NCI-H524 (cell line): ENCODE measurements around the gene CYBC1.
A peak's percentile ranks its signal among the peaks of the same experiment; 100 is the strongest.
"Not testable (repeated sequence)": the region's sequence is repeated elsewhere in the genome, so short reads cannot be mapped to it uniquely, and the experiment has no call there.

Experiments used
- DNase-seq, 2 experiments: peaks; one replicate each; lab custom pipeline; 2025; lab: John Stamatoyannopoulos, UW

The CYBC1 gene

GRCh38 chr17:82435103-82435502, 15.4 kb downstream of the CYBC1 start:
- no peak for DNase-seq

- no peak for DNase-seq
Observed at GRCh38 chr17:82434216-82434565, 16.4 kb downstream of the CYBC1 start.

- no peak for DNase-seq
Observed at GRCh38 chr17:82433560-82434215, 16.9 kb downstream of the CYBC1 start.

- peak in 1 of 2 experiments; percentile 26 for DNase-seq
Observed at GRCh38 chr17:82432017-82432416, 18.5 kb downstream of the CYBC1 start.

- DNase-seq: no peak
Observed at GRCh38 chr17:82429824-82430223, 20.7 kb downstream of the CYBC1 start.

GRCh38 chr17:82428546-82428945, 22.0 kb downstream of the CYBC1 start:
- DNase-seq: no peak

- DNase-seq: no peak
Observed at GRCh38 chr17:82424863-82425159, 25.7 kb downstream of the CYBC1 start.

- no peak for DNase-seq
Observed at GRCh38 chr17:82424001-82424862, 26.3 kb downstream of the CYBC1 start.

GRCh38 chr17:82419540-82419939, 31.0 kb downstream of the CYBC1 start:
- no peak for DNase-seq

GRCh38 chr17:82418001-82418986, 32.3 kb downstream of the CYBC1 start, which contains the start of the genes HEXD and OGFOD3:
Gene HEXD, plus strand, starts transcription at chr17:82418347. Its CDS starts 1,453 bp downstream, at chr17:82419800.
Gene OGFOD3, minus strand, starts transcription at chr17:82418586. Its CDS starts 101 bp downstream, at chr17:82418485.
- DNase-seq: peak; percentile 21 to 29

GRCh38 chr17:82416771-82417170, 33.8 kb downstream of the CYBC1 start:
- no peak for DNase-seq

- no peak for DNase-seq
Observed at GRCh38 chr17:82416264-82416663, 34.3 kb downstream of the CYBC1 start.

GRCh38 chr17:82415786-82416185, 34.8 kb downstream of the CYBC1 start:
- DNase-seq: no peak

- no peak for DNase-seq
Observed at GRCh38 chr17:82415336-82415735, 35.2 kb downstream of the CYBC1 start.

- DNase-seq: peak in 1 of 2 experiments; percentile 21
Observed at GRCh38 chr17:82414548-82415281, 35.8 kb downstream of the CYBC1 start.

- no peak for DNase-seq
Observed at GRCh38 chr17:82412535-82413520, 37.7 kb downstream of the CYBC1 start.

- DNase-seq: not testable (repeated sequence)
Observed at GRCh38 chr17:82412081-82412480, 38.5 kb downstream of the CYBC1 start.

- DNase-seq: no peak
Observed at GRCh38 chr17:82411396-82412053, 39.0 kb downstream of the CYBC1 start.

GRCh38 chr17:82410014-82410716, 40.4 kb downstream of the CYBC1 start:
- DNase-seq: no peak
